Astrocyte of the cerebellum (primary cell): Measurements from ENCODE around the gene TARS2.

Experiments
- DNase-seq: peaks from one replicate; pipeline ENCODE4 v3.0.0-alpha.2; 2011; ENCODE audit warnings: low read depth
- H3K4me3 ChIP-seq: 2 replicates; pipeline ENCODE4 v1.5.1; 2011; ENCODE audit warnings: mild to moderate bottlenecking, low read depth, low read length, moderate library complexity
- CTCF ChIP-seq: IDR thresholded peaks from 2 replicates; pipeline ENCODE4 v1.5.1; 2012; ENCODE audit warnings: low read length, low read depth, moderate library complexity, mild to moderate bottlenecking; ENCODE audit errors: missing control alignments
- in situ Hi-C: cut with HindIII; loops from 2 replicates; pipeline ENCODE4 v1.10.0; 2017; ENCODE audit warnings: low sequenced_read_pairs

Gene TARS2

GRCh38 chr1:150498342-150498741 is 11.1 kb downstream of the TARS2 start:
- DNase-seq: no peak
- H3K4me3 ChIP-seq: no peak overlapping the region
- in situ Hi-C loops: no loop called here
- TF ChIP-seq CTCF: no peak

GRCh38 chr1:150505431-150505830 is 18.2 kb downstream of the TARS2 start:
- H3K4me3 ChIP-seq: no peak overlapping the region
- no peak for DNase-seq
- no peak for TF ChIP-seq CTCF
- in situ Hi-C loops: no loop called here

GRCh38 chr1:150507912-150508864 is 21.0 kb downstream of the TARS2 start, which contains the start of gene ECM1:
Gene ECM1, plus strand, starts transcription at chr1:150508109. Its CDS starts 101 bp downstream, at chr1:150508210.
- no peak for TF ChIP-seq CTCF
- H3K4me3 ChIP-seq: peak within 1 kb of the TSS; percentile 15
- DNase-seq: no peak
- in situ Hi-C loops: no loop called here

GRCh38 chr1:150508982-150509381 is 21.8 kb downstream of the TARS2 start:
- DNase-seq: no peak
- in situ Hi-C loops: no loop called here
- H3K4me3 ChIP-seq: no peak overlapping the region
- no peak for TF ChIP-seq CTCF

- no peak overlapping the region for H3K4me3 ChIP-seq
- no peak for TF ChIP-seq CTCF
- no peak for DNase-seq
- in situ Hi-C loops: no loop called here
These were observed 24.3 kb downstream of the TARS2 start for GRCh38 chr1:150511551-150511950.

- in situ Hi-C loops: no loop called here
- no peak for DNase-seq
- TF ChIP-seq CTCF: no peak
- H3K4me3 ChIP-seq: no peak overlapping the region
These were observed 24.9 kb downstream of the TARS2 start for GRCh38 chr1:150511985-150512660.
